Activated T-cell treated with anti-CD3 and anti-CD28 coated beads for 4 hours (primary cell): Measurements from ENCODE around the gene AMACR.

Source experiments
- DNase-seq: peaks from one replicate; pipeline ENCODE4 v3.0.0-alpha.2; 2020

The AMACR gene

DNA sequence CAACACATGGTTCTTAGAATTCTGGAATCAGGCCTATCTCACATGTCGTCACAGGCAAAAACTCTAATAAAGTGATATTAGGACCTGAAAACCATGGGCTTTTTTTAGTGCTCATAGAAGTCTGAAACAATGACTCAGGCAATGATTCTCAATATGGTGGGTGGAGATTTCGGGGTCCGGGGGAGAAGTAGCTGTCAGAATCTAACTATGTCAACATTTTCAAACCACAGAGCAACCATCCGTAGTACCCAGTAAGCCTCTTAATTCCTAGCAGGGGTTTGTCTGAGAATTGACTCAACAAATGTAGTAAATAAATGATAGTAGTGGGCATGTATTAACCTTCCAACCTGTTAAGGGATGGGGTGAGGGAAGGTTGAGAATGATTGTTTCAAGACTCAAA is 2.6 kb downstream of the AMACR start:
- DNase-seq, result no peak

DNA sequence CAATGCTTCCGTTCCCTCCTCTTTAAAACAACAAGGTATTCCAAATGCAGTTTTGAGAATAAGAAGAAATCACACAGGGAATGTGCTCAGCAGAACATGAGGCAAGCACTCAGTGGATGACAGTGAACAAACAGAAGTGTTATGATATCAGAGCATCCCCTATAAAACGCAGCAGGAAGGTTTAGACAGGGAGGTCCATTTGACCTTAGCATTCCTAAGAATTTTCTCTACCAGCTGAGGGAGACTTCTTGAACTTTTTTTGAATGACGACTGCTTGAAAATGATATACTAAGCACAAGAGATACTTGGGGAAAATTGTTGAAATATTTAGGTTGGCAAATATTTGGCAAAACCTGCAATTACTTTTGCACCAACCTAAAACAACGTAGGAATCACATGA is 3.9 kb downstream of the AMACR start:
- no peak for DNase-seq

DNA sequence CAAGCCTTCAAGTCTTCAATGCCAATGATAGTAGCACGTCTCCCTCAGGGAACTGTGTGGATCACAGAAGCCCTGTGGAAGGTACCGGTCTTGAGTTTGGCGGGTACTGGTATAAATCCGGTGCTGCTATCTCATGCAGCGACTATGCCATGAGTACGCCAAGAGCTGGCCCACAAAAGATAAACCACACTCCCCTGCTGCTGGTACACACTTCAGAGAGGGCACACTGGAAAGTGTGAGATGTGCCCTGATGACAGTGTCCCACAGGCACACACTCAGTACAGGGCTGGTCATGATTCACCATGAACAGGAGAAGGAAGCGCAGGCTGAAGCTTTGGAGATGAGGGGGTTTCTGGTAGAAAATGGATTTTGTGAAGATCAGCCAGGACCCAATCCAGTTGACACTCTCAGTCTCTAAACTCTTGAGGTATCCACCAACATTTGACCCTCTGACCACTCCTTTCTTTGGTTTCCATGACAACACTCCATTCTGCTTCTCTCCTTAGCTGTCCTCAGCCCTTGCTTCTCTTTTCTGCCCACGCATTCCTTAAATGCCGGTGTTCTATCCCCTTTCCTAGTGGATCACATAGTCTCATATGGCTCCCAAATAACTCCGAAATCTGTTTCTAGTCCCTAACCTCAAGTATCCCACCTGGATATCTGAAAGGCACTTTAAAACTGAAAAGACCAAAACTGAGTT is 5.1 kb downstream of the AMACR start:
- DNase-seq, result no peak

DNA sequence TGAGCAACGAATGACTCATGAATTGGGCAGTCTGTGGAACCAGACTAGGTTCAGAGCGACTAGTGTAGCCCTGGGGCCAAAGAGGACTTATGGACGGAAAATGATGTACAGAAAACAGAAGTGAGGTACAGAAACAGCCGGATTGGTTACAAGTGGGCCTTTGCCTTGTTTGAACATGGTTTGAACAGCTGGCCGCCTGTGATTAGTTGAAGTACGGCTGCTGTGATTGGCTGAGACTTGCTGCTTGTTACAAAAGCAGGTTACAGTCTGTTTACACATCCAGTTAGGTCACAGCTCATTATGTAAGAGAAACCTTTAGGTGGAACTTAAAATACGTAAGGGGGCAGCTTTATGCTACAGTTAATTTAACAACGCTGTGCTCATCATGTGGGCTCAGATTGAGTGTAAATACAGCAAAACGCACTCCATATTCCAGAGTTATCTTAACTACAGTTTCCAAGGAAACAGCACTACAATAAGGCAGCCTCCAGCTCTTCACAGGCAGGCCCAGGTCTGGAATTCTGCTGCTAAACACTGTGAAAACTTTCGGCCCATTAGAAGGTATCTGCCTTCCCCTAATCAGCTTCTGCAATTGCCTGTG is 6.5 kb downstream of the AMACR start:
- no peak for DNase-seq

DNA sequence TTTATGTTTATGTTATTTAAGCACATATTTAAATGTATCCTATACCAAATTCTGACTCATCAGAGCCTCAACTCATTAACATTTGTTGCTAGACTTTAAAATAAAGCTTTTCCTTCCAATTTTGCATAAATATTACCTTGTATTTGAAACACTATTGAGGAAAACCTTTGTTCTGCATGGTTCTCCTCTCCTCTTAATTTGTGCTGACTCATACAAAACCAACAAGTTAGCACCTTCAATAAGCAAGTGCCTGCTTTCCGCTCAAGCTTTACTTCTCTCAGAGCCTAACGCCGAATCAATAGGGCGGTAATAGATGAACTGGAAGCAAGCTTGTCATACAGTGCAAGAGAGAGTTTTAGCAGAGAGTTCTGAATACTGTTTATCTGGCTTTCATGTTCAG is 7.9 kb downstream of the AMACR start:
- DNase-seq, result no peak

DNA sequence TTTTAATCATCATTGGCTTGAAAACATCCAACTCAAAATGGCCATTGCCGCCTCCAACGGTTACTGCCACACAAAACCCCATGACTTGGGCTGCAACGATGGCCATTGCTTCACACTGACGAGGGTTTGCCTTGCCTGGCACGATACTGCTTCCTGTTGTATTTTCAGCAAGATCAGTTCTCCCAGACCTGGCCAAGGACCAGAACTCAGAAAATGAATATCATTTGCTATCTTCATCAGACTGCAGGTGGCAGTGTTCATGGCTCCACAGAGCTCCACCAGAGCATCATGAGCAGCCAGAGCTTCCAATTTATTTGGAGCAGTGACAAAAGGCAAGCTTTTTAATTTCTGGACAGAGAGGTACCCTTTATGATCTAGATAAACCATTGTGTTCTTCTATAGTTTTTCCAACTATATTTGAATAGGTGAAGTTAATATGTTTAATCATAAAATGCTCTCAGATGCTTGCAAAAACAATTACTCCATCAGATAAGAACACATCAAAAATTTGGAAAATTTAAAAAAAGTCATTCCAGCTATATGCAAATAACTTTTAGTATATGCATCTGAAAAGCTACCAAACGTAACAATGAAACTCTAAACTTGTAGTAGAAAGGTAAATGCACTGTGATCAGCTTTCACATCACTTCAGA is 10.4 kb downstream of the AMACR start:
- DNase-seq, result no peak

DNA sequence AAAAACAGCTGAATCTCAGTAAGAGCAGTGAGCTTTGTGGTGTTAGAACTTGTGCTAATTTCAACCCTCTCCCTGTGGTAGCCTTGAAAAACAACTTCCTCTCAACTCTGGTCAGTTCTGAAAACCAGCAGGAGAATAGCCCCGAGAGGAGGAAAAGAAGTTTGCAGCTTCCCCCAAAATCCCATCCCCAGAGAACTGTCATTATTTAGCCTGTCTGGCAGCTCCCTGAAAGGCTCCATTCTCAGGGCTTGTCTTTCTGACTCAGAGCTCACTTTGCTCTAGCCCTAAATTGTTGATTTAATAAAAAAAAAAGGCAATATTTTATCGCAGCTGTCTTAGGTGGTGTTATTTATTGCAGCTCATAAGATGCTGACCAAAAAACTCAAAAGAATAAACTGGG is 12.0 kb downstream of the AMACR start:
- no peak for DNase-seq

DNA sequence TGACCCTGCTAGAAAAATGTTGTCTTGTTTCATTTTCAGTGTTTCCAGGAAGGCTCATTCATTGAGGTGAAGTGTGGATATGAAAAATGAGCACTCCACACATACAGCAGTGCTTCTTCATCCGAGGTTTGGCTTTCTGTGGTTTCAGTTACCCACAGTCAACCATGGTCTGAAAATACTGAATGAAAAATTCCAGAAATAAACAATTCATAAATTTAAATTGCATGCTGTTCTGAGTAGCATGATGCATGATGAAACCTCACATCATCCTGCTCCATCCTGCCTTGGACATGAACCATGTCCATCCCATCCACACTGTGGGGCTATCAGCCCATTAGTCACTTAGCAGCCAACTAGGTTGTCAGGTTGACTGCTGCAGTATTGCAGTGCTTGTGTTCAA is 13.0 kb downstream of the AMACR start:
- no peak for DNase-seq

DNA sequence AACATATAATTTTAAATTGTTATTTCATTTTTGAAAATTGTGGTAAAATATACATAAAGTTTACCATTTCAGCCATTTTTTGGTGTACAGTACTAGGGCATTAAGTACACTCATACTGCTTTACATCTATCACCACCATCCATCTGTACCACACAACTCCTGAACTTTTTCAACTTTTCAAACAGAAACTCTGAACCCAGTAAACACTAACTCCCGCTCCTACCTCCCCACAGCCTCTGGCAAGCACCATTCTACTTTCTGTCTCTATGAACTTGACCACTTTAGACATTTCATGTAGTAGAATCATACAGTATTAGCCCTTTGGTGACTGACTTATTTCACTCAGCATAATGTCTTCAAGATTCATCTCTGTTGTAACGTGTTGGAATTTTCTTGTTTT is 15.0 kb downstream of the AMACR start:
- DNase-seq, result no peak

DNA sequence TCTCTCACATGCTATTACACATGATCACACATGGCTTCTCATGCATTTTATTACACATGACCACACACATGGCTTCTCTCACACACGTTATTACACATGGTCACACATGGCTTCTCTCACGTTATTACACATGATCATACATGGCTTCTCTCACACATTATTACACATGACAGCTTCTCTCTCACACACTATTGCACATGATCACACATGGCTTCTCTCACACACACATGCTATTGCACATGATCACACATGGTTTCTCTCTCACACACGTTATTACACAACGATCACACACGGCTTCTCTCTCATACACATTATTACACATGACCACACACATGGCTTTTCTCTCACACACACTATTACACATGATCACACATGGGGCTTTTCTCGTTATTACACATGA is 22.4 kb downstream of the AMACR start:
- no peak for DNase-seq

DNA sequence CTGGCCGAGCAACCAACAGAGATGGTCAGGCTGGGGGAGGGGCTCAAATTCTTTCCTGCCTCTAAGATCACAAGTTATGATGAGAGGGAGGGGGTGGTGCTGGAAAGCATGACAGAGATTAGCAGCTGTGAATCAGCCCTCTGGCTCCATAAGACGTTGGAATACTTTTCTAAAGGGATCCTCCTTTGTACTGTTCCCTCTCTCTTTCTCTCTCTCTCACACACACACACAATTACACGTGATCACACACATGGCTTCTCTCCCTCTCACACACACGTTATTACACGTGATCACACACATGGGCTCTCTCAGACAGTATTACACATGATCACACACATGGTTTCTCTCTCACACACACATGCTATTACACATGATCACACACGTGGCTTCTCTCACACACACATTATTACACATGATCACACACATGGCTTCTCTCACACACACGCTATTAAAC is 23.2 kb downstream of the AMACR start, which contains the start of gene SLC45A2:
Gene SLC45A2, minus strand, starts transcription at position 23 of the 454 bp plus-strand sequence. CDS start 110 bp downstream, outside the sequence.
- DNase-seq, result no peak

DNA sequence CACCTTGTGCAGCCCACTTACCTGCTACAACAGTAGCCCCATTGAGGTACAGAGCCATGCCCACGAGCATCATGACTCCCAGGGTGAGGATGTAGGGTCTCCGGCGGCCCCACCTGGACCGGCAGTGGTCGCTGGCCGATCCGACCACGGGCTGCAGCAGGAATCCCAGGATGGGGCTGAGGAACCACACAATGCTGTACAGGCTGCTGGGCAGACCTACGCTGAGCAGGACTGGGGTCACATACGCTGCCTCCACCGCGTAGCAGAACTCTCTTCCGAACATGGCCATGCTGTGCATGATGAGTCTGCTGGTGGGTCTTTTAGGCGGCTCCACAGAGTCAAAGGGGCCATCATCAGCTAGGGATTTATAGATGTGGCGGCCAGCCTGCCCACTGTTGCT is 23.7 kb downstream of the AMACR start:
- DNase-seq, result no peak

DNA sequence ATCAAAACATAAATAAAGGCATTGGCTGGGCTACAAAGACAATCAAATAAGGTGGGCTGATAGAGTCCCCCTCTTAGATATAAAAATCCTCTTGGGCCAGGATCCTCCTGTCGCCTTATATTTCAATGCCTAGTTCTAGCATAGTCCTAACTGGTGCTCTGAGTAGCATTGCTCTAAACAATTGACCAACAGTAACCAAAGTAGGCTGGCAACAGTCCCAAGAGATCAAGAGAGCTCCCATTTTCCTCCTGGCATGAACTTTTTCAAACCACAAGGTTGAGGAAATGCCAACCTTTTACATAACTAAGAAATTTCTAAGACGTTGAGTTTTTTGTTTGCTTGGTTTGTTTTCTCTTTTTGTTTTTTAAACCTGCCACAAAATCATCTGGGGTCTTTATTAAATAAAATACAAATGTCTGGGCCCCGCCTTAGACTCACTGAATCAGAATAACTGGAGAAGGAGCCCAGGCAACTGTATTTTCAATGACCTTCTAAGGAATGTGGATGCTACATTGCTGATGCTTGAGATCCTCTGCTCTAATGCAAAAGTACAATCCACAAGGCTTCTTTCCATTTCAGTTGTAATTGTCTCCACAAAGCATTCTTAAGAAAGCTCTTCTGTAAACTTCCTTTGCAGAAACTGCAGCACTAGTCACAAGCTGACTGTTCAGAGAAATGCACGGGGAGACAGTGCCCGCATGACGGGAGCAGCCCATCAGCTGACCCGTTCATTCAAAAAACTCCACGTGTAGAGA is 26.3 kb downstream of the AMACR start:
- DNase-seq, result no peak

DNA sequence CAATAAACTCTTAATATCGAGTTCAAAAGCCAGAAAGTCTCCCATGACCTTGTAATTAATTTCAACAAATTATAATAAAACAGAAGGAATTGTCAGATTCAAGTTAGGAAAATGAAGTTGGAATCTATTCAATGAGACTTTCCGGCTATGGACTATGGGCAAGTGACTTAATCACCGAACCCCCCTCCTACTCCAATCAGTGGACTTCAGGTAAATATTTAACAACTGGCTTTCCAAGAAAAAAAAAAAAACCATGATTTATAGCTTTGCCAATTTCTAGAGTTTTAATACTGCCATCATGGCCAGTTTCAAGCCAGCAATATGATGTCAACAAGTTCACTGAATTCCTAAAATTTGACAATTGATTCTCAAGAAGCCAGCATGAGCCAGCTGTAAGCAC is 27.8 kb downstream of the AMACR start:
- DNase-seq, result no peak

DNA sequence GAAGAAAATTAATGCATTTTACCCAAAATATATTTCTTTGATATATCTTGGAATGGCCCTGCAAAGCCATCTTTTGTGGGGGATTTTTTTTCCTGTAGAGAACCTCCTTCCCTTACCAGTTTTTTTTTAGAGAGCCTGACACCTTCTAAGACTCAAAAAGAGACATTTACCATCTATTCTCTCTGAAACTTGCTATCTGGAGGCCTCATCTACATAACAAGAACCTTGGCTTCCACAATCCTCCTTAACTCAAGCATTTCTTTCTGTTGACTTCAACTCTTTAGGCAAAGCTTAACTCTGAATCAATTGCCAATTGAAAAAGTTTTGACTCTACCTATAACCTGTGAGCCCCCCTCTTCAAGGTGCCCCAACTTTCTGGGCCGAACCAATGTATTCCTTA is 29.5 kb downstream of the AMACR start:
- DNase-seq, result no peak

DNA sequence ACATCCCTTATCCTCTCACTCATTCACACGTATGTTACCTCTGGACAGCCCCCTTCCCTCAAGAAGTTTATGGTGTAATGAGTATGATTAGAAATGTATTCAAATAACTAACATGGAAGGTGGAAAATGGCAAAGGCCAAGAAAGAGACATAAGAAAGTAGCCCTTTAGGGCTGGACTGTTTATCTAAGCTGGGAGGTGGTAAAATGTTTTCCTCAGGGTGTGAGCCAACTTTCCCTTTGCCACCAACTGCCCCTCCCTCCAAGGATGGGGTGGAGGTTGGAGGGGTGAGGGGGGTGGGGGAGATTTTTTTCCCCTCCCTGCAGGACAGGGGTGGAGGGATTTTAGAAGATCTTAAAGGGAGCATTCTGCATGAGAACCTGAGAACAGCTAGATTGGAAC is 31.5 kb downstream of the AMACR start:
- no peak for DNase-seq

DNA sequence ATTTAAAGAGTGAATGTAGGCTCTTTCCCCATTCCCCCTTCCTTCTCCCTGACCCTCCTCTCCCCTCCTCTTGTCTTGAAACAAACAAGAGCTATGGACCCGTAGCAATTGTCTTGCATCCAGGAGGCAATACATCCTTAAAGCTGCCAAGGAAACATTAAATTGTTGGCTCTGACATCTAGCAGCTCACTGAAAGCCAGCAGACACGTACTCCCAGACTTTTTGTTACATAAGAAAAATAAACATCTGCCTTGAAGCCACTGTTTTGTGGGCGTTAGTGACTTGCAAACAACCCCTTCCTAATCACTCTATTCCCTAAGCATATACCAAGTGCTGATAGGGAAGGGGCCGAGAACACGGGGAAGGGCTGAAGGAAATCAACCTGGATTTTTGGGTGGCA is 32.0 kb downstream of the AMACR start:
- no peak for DNase-seq

DNA sequence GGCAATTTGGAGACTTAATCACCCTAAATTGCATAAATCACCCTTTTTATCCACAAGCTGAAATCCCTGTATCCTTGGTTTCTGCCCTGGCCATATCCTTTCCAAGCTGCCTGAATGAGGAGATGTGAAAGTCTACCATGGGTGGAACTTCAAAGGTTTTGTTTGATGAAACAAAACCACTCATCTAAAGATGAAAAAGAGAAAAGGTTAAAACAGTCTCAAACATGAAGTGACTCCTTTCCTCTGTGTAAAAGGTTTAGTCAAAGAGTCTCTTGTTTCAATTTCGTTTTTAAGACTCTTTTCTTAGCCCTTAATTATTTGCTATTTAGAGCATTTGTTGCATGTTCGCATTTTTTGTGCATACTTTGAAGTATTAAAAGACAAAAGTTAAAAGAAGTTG is 34.6 kb downstream of the AMACR start:
- DNase-seq, result no peak

DNA sequence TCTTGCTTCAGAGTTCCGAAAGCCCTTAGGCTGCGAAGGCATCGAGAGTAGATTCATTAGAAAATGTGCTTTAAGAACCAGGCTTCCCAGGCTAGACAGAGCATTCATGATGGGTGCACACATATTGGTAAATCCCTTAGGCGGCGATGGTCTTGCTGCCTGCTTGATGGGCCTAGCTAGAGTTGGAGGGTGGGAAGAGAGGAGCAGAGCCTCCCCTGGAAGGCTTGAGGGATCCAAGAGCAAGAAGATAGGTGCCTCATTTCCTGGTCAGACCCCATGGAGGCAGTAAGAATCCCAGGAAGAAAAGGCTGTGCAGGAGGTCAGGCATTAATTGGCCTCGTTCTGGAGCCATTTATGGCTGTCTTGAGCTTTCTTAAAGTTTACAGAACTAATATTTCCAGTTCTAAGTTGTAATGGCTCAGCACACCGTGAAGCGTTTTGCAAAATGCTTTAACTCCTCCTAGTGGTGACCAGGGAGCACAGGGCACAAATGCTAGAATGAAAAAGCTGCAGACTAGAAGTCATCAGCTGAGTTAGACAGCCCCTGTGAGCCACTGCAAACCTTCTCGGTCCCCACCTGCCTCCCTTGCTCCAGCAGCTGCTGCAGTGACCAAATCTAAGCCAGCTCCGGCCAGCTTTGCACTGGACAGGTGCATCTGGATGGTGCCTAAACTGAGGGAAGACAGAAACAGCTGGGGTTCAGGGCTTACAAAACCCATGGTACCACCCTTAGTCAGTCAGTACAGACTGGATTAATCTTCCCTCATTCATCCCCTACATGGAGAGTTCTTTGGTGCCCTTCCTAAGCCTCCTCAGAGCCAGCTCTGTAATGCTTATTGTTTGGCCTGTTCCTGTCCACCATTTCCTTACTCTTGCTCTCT is 38.0 kb downstream of the AMACR start:
- DNase-seq, result no peak

DNA sequence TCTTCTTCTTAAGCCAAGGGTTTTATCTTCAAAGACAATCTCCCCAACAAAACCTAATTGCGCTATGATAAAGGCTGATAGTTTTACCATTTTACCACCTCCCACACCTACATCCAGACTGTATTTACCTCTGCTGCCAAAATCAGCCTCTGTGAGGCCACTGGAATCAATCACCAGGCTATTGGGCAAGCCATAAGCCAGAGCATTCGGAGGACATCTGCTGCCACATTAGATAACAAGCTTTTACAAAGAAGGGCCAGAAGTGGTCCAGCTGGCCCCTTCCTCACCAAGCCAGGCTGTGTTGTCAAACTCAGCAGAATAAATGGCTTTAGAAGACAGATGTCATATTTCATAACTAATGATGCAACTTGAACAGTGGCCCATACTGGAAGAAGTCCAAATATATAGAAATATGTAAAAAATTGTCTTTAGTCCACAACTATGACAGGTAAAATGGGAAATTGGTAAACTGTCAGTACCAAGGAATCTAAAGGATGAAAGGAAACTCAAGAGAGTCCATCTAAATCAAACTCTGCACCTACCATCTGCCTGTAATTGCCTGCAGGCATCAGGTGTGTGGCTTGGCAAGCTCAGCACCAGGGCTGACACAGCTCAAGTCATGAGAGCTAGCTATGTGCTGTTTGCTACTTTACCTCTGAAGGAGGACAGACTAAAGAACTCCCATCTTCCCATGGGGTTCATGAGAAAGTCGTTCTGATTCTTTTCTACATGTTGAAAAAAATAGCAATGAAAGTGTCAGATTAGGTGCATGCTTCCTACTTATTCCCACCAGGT is 39.4 kb downstream of the AMACR start:
- DNase-seq, result no peak

DNA sequence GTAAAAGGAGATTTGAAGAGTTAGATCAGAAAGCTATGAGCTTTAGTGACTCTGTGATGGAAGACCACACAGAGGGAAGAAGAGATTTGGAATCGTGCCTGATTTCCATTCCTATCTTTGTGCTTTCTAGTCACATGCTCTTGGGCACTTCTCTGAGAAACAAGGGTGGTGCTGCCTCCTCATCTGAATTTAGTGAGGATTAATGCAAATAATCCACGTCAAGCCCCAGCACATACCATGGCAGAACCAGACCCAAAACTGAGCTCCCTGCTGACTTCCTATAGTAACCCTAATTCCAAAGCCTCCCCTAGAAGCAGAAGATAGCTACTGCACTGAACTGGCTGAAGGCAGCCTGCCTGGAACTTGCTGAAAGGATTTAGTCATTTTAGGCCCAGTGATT is 41.0 kb downstream of the AMACR start:
- no peak for DNase-seq
